ENCODE results near the gene ZNF774.

DNA sequence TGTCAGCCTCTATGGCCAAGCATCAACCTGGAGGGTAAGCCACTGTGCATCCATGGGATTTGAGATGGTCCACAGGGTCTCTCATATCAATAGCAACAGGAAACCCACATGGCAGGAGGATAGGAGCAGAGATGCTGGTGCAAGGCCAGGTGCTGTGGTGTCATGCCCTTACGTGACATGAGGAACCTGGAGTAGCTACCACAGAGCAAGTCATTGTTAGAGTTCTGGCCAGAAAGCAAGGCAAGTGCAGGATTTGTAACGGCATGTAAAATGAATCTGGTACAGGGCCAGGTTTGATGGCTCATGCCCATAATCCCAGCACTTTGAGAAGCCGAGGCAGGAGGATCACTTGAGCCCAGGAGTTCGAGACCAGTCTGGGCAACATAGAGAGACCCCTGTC, 14.8 kb upstream of the ZNF774 start:
- TF ChIP-seq, protein P1, sequence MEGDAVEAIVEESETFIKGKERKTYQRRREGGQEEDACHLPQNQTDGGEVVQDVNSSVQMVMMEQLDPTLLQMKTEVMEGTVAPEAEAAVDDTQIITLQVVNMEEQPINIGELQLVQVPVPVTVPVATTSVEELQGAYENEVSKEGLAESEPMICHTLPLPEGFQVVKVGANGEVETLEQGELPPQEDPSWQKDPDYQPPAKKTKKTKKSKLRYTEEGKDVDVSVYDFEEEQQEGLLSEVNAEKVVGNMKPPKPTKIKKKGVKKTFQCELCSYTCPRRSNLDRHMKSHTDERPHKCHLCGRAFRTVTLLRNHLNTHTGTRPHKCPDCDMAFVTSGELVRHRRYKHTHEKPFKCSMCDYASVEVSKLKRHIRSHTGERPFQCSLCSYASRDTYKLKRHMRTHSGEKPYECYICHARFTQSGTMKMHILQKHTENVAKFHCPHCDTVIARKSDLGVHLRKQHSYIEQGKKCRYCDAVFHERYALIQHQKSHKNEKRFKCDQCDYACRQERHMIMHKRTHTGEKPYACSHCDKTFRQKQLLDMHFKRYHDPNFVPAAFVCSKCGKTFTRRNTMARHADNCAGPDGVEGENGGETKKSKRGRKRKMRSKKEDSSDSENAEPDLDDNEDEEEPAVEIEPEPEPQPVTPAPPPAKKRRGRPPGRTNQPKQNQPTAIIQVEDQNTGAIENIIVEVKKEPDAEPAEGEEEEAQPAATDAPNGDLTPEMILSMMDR (conservative IDR thresholded peaks at IDR 0.05; ENCODE audit: low read depth, low read length) = no peak
- TF ChIP-seq EZH2 (IDR thresholded peaks at IDR 0.05; ENCODE audit: borderline replicate concordance, low read depth, low read length, poor library complexity, severe bottlenecking) = no peak

All from A673 (cell line).